Activated CD8-positive, alpha-beta memory T cell treated with anti-CD3 and anti-CD28 coated beads for 1 hour (primary cell): ENCODE data around the gene SULT1C3.
"Not testable (repeated sequence)": the region's sequence is repeated elsewhere in the genome, so short reads cannot be mapped to it uniquely, and the experiment has no call there.

Experiments used
- DNase-seq, 2 donors: peaks; one replicate each; pipeline ENCODE4 v3.0.0-alpha.2; 2020; ENCODE audit warnings: low read depth in 1 of 2; ENCODE audit errors: extremely low read depth in 1 of 2

SULT1C3 gene

DNA sequence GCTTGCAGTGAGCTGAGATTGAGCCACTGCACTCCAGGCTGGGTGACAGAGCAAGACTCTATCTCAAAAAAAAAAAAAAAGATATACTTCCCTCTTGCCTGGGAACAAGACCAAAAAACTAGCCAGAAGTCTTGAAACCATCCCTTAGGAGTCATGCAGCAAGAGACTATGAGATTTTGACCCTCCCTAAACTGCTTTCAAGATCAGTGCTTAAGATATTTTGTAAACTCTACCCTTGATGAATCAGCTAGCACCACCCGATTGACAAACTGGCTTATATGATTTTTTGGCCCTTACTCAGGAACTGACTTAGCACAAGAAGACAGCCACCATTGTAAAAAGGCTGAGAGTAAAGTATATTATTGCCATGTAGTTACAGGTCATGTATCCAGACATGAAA lies 3.8 kb downstream of the SULT1C3 start:
- no peak for DNase-seq

DNA sequence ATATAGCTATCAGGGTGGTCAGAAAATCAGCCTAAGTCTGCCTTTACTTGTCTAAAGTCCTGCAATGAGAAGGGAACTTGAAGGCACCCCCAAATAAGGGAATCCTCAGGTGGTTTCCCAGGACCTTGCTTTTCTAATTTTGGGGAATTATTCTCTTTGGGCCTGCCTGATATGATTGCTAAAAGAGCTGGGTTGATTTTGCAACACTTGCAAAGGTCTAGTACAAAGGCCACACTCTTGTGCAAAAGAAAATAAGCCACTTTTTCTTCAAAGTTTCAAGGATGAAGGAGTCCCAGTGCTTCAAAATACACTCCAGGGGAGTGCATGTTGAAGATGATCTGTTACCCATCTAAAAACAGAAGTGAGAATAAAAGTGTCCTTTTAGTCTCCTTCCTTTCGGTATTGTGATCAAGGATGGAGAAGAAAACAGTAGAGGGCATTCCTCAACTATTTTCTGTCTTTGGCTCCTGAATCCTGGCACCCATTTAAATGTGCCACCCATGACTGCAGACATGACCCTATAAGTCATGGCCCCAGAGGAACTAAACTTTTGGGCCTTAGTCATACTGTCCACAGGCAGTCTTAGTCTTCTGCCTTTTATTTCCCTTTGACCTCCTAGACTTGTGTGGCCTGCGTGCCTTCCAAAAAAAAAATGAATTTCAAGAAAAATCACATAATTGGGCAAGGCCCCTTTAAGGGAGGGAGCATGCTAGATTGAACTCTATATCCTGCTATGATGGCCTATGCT lies 5.1 kb downstream of the SULT1C3 start:
- DNase-seq: no peak

DNA sequence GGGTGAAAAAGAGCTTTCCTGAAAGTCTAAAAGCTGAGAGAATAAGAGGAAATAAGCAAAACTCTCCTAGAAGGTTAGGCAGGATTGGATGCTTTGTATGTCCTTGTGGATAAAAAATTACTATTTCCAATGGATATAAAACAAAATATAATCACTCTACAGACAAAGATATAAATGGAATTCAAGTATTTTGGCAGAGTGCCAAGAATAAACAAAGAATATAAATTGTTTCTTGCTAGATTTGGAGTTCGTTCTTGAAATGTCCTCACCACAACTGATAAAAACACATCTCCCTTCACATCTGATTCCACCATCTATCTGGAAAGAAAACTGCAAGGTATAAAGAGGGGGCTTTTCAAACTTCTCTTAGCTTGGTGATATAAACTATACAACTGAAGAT lies 13.3 kb downstream of the SULT1C3 start:
- DNase-seq: no peak

DNA sequence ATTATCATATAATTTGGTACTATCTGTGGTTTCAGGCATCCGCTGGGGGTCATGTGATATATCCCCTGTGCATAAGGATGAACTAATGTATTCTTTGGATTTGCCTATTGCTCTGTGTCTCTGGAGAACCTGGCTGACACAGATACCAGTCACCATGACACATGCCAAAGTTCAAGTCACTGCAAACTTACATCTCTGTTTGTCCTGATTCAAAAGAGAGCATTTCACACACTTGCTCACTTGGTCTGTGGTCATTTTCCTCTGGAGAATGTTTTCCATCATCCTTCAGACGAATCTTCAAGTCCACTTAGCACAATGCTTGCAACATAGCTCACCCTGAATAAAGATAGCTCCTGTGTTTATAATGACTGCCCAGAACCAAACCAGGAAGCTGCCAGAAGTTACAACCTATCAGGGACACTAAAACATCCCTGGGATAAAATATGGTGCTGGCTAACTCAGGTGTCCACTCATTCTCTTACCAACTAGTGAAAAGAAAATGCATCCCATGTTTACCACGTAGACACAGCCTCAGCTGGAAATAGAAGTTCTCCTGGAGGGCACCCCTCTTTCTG lies 18.1 kb downstream of the SULT1C3 start:
- DNase-seq: no peak

DNA sequence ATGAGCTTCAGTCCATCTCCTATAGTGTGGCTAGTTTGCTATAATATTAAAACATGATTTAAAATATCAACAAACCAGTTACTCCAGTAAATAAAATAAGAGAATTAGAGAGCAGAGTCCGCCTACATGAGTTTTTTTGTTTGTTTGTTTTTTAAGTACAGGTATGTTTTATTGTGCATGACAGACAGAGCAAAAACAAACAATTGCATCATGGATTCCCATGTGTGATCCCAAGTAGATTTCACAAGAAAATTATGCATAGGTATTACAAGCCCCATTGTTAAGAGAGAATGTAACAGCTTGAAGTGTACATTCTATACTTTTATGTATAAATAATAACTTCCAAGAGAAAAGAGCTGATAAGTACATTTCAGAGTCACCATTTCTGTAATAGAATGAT lies 21.0 kb downstream of the SULT1C3 start:
- DNase-seq: no peak

DNA sequence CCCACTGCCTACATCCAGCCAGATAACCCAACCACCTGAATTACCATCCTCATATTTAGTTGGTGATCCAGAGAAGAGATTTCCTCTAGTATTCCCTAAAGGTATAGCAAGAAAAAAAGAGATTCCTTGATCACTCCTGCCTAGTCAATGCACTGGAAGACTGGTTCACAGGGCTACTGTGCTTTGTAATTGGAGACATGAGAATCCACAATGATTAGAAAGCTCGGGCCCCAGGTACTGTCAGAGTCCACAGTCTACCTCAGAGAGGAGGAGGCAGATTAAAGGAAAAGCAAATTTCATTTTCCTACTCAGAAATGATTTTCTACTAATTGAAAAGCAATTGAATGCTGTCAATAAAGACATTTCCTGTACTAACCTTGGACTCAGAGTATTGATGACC lies 22.3 kb downstream of the SULT1C3 start:
- no peak for DNase-seq

DNA sequence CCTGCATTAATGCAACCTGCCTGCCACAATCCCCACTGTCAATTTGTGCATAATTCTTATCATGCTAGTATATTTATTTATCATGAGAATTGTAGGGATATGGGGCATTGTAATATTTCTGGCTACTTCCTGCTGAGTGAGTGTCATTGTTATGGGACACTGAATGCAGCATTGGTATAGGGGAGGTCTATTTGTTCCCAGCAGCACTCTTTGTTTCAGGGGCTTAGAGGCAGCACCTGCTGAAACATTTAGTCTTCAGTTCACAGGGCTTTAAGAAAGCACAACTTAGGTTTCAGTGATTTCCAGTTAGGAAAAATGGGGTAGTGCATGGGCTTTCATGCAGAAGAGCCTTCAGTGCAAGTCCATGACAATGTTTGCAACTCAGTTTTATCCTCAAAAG lies 23.6 kb downstream of the SULT1C3 start:
- DNase-seq: no peak

DNA sequence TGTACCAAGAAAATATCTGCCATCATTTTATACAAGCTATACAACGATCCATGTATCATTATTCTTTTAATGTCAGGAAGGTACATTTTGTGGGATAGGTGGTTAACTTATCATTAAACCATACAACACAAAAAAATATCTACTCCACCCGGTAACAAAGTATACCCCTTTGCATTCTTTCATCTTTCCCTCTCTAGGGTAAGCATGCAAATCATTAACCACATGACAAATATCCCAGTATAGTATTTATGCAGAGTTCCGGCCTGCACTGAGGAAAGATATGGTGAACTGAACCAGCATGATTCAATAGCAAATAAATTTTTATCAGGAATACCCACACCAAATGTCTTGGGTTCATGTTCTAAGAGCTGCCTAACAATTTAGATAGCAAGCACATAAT lies 26.4 kb downstream of the SULT1C3 start:
- DNase-seq: no peak

DNA sequence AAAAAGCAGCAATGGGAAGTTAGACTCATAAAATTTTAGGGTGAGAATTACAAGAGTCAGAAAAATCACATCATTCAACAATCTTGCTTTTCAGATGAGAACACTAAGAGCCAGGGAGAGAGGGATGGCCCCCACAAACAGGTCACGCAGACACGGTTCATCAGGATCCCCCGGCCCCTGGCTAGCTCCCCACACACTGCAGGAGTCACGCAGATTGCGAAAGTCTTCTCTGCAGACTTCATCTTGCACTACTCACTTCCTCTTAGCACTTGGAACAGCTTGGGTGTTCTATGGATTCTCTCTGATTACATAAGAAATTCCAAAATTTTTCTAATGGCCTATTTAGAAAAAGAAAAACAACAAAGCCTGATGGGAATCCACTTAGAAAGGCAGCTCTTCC lies 27.3 kb downstream of the SULT1C3 start:
- DNase-seq: no peak

DNA sequence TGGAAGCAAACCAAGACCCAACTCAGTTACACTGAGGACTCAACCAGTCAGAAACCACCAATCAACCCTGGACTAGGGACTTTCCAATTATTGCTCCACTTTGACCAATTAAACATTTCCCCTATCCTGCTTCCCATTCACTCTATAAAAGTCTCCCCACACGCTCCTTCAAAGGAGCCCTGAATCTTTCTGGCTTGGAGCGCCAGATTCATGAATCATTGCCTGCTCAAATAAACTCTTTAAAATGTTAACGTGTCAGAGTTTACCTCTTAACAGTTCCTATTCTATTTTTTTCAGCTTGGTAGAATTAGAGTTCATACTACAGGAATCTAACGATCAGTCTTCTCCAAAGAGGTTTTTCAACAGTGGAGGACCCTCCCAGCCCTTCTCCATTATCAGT lies 28.2 kb downstream of the SULT1C3 start:
- DNase-seq: no peak

DNA sequence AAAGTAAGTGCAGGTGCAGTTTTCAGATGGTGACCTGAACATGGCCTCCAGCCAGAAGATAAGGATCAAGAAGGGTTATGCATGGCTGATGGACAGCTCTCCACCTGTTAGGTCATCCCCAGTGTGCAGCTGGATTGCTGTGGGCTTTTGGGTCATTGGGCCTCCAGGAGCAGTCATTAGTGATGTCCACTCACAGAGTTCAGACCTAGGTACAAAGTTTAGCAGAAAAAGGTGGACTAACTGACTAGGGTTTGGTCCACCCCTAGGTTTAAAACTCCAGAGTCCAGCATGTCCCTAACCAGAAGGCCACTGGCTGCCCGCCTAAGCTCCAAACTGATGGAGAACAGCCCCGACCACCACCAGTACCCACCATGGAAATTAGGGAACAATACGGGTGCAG lies 30.6 kb downstream of the SULT1C3 start:
- no peak for DNase-seq

DNA sequence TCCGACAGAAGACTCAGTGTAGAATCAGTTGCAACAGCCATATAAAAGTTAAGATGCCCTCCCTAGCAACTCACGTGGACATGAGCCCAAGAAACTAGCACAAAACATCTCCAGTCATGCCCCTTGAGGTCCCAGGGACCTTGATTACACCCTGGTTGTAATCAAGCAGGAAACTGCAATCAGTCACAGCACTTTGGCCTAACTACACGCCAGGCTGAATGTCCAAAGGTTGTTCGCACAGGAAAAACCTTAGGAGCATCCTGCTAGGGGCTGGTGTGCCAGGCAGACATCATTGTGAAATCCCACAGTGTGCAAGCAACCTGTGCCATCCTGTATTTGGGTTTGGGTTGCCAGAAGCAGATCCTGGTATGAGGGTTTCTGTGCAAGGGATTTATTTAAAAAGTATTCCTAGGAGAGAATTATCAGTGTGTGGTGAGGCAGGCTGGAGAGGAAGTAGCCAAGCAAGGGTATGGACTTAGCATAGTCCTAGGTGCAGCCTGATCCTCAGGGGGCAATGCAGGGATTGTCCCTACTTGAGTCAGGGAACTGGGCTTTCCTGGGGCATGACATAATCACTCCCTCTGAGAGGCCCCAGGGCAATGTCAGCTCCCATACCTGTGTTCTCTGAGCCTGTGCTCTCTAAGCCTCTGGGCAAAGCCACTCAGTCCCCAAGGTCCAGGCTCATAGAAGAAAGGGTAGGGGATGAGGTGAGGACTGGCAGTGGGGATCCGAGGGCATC lies 31.2 kb downstream of the SULT1C3 start:
- no peak for DNase-seq

DNA sequence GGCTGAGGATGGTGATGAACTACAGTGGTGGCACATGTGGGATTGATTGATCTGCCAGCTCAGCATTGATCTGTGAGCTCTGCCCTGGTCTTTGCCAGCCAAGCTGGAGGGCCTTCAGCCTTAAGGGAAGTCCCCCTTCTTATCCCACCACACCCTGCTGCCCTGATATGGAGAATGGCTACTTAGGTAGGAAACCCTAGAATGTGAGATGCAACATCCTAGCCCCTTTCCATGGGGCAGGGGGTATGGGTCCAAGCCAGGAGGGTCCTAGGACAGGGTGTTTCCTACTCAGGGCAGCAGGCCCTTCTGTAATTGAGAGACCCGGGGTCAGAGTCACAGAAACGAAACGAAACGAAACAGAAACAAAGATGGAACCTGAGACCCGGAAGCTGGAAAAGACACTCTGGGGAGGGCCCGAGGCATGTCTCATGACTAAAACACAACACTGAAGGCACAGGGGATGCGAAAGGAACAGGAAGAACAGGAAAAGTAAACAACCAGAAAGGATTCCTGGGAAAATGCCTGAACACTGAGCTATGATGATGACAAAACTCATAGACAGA lies 32.0 kb downstream of the SULT1C3 start:
- DNase-seq: no peak

DNA sequence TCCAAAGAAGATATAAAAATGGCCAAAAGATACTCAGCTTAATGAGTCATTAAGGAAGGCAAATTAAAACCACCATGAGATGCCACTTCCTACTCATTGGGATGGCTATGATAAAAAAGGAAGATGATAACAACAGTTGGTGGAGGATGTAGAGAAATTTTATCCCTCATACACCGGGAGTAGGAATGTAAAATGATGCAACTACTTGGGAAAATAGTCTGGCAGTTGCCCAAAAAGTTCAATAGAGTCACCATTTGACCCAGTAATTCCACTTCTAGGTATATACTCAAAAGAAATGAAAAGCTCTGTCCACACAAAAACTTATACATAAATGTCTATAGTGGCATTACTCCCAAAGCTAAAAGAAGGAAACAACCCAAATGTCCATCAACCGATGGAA lies 38.9 kb downstream of the SULT1C3 start:
- no peak for DNase-seq

DNA sequence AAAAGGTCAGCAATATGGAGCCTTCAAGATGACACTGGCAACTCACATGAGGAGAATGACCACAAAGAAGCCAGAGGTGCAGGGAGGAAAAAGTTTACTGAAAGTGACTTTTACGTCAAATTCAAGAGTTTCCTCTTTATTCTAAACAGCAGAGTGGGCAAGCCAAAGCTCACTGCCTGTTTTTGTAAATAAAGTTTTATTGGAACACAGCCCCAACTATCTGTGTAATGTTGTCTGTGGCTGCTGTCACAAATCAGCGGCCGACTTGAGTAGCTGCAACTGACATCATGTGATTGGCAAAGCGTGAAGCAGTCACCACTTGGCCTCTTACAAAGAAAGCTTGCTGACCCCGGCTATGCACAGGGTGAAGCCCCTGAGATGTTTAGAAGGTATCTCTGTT lies 39.7 kb downstream of the SULT1C3 start:
- DNase-seq: no peak

DNA sequence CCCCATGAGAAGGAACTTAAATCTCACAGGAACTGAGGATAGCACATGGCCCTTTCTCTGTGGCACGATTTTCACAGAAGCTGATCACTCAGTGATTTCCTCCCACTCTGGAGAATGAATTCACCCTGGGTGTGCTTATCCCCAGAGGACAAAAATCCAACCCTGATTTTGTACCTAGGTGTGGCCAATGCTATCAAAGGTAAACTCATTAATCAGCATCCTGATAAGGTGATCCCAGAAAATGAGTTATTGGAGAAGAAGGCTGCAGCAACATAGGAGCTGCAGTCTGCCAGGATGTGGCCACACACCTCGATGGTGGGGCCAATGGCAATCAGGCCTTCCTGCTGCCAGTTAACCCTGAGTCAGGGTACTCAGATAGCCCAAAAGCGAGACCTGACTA lies 40.7 kb downstream of the SULT1C3 start:
- DNase-seq: no peak

DNA sequence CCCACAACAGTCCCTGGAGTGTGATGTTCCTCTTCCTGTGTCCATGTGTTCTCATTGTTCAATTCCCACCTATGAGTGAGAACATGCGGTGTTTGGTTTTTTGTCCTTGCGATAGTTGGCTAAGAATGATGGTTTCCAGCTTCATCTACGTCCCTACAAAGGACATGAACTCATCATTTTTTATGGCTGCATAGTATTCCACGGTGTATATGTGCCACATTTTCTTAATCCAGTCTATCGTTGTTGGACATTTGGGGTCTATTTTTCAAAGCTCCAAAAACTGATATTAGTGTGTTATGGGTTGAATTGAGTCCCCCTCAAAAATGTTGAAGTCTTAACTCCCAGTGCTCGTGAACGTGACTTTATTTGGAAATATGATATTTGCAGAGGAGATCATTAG lies 44.8 kb downstream of the SULT1C3 start:
- DNase-seq: not testable (repeated sequence)

DNA sequence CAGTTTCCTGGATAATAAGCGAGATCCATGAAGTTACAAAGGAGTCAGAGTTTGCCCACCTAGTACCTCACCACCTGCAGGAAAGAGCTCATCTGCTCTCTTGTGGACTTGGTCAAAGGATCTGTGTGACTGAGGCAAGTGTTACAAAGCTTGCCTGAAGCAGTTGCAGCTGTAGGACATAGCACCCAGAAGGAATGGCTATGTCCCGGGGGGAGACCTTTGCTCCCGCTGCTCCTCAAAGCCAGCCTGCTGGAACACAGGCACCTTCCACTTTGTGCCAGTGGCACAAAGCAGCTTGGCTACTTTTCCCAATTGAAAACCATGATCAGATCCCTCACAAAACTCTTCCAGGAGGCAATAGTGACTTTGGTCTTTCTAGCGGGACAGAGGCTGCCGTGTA lies 45.8 kb downstream of the SULT1C3 start:
- DNase-seq: no peak

DNA sequence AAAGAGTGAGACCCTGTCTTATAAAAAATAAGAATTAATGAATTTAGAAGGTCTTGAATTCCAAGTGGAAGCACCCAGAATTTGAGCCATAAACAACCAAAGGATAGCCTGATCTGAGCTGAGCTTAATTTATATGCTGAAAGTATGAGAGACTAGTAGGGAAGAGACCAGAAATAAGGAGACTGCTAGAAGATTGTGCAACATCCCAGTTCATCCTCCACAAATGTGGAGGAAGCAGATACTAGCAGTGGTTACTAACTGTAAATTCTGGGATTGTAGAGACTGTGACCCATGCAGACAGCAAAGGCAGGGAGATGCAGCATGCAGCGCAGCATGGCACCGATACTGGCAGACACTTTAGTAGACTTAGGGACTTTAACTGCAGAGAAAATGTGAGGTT lies 47.4 kb downstream of the SULT1C3 start:
- no peak for DNase-seq

DNA sequence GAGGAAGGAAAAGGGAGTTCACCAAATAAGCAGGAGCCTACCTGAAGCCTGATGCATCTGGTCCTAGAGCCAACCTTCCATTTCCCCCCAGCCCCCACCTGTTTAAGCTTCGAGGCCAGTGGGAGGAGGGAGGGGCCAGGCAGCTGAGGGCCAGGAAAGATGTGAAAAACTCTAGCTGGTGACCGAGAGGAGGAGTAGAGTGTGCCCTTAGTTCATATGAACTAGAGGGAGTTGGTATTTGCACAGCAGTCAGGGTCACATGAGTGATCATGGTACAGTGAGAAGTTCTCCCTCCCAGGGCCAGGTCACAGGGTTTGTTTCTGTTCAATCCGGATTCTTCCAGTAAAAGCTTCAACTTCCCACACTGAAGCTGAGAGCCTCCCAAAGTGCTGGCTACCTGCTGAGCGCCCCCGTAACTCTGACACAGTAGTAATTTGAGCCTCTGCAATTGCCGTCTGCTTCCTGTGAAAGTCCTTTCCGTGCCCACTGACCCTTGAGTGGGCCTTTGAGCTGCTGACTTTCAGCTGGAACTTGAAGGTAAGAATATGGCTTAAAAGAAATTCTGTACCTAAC lies 48.9 kb downstream of the SULT1C3 start, which contains the start of gene SULT1C2:
TSS of gene SULT1C2 (plus strand) at position 362 of the 573 bp plus-strand sequence. CDS start 4,773 bp downstream, outside the sequence.
- no peak for DNase-seq

DNA sequence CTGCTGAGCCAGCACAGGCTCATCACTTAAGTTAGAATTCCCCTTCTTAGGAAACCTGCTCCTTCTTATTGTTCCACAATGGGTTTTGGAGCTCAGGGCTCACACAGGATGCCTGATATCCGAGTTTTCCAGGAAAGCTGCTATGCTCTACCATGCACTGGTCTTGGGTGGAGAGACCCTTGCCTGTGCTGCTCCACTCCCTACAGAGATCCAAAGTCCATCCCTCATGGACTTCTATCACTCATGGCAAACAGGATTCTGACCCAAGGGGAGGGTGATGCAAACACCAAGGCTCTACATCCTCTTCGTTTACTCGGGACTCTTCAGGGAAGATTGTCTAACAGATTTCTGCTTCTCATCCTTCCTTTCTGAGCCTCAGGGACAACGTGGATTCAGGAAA lies 54.1 kb downstream of the SULT1C3 start:
- no peak for DNase-seq
